K562 (cell line): Measurements from ENCODE around the gene MGA. TPM values are rescaled to one million over a fixed set of nuclear protein-coding genes. Genes with fewer than 3 reads are reported as not detected.

Experiments used
- ATAC-seq: fragments of 200-7000 bp; cut with Tn5 transposase; 3 replicates; pipeline ENCODE4 v1.9.1; 2020; ENCODE audit warnings: moderate library complexity
- BruUV-seq: library from RNA; stranded (reverse); fragments of 400-500 nt; replicated peaks from 2 replicates; lab custom pipeline; 2021; lab: Mats Ljungman, UMichigan
- CTCF ChIA-PET: fragments of 300-600 bp; formaldehyde crosslinking; extraction: SDS; loops from one replicate; lab custom pipeline; 2021; ENCODE audit warnings: low intra/inter-chr PET ratio; lab: Yijun Ruan, JAX
- POLR2A ChIA-PET: fragments of 300-600, 350-650 bp; sonication (Branson Sonifier 250); formaldehyde crosslinking; extraction: SDS; loops from one replicate; lab custom pipeline; 2021; ENCODE audit warnings: antibody characterized with exemption, inconsistent platforms; lab: Yijun Ruan, JAX
- DNase-seq, 4 experiments: peaks; one replicate each; pipeline versions ENCODE4 v3.0.0 to v3.0.0-alpha.2; 2011 to 2018; ENCODE audit warnings: low spot score in 3 of 4, mixed read lengths in 3 of 4; ENCODE audit errors: extremely low read depth in 1 of 4
- FAIRE-seq: peaks from 2 replicates; lab custom pipeline; 2011; peaks lifted over from hg19 to GRCh38; lab: Jason Lieb, UNC
- H2AFZ ChIP-seq: 2 replicates; pipeline ENCODE4 v1.6.0; 2011; ENCODE audit warnings: low read depth, low read length, control low read depth, inconsistent platforms
- H3K27ac ChIP-seq: fragments of 200-600 bp; 3 replicates; pipeline ENCODE4 v1.8.0; 2011; ENCODE audit warnings: low read depth, mild to moderate bottlenecking, control low read depth, inconsistent platforms, low read length, moderate library complexity, mixed read lengths; ENCODE audit errors: extremely low read depth
- H3K27me3 ChIP-seq, 2 experiments: fragments of 300-600 bp in 1 of 2; 2 replicates in 1 of 2; 3 replicates in 1 of 2; pipeline versions ENCODE4 v1.6.0 to v1.8.0; 2011; ENCODE audit warnings: inconsistent platforms in 2 of 2, low read length in 2 of 2, mild to moderate bottlenecking in 1 of 2, mixed read lengths in 1 of 2, moderate library complexity in 1 of 2; ENCODE audit not compliant: control insufficient read depth in 2 of 2, insufficient read depth in 2 of 2
- H3K36me3 ChIP-seq: fragments of 300-600 bp; 3 replicates; pipeline ENCODE4 v1.8.0; 2011; ENCODE audit warnings: mild to moderate bottlenecking, low read length, inconsistent platforms; ENCODE audit not compliant: control insufficient read depth, insufficient read depth
- H3K4me1 ChIP-seq, 2 experiments: fragments of 200-600 bp in 1 of 2; replicated peaks in 1 of 2; 2 replicates in 1 of 2; 3 replicates in 1 of 2; pipeline versions ENCODE4 v1.5.1 to v1.8.0; 2011; ENCODE audit warnings: inconsistent platforms in 2 of 2, low read length in 2 of 2, mild to moderate bottlenecking in 1 of 2, mixed read lengths in 1 of 2, moderate library complexity in 1 of 2; ENCODE audit not compliant: control insufficient read depth in 2 of 2, insufficient read depth in 2 of 2
- H3K4me2 ChIP-seq: 2 replicates; pipeline ENCODE4 v1.6.1; 2011; ENCODE audit warnings: low read length, control low read depth, inconsistent platforms, mixed read lengths; ENCODE audit not compliant: insufficient read depth
- H3K4me3 ChIP-seq: fragments of 200-600 bp; sonication (generic), shearing (Covaris generic); 2 replicates; pipeline ENCODE4 v1.5.1; 2016; ENCODE audit warnings: control low read depth, inconsistent platforms
- H3K79me2 ChIP-seq: fragments of 200-600 bp; 3 replicates; pipeline ENCODE4 v1.8.0; 2011; ENCODE audit warnings: low read length, inconsistent platforms; ENCODE audit not compliant: control insufficient read depth, insufficient read depth
- H3K9ac ChIP-seq, 2 experiments: 2 replicates each; pipeline versions ENCODE4 v1.6.0 to v1.6.1; 2011; ENCODE audit warnings: low read depth in 2 of 2, low read length in 2 of 2, control low read depth in 1 of 2, inconsistent platforms in 1 of 2, mild to moderate bottlenecking in 1 of 2, mixed read lengths in 1 of 2; ENCODE audit not compliant: insufficient read depth in 1 of 2
- H3K9me1 ChIP-seq: one replicate; pipeline ENCODE4 v1.6.0; 2011; ENCODE audit warnings: inconsistent platforms, mild to moderate bottlenecking, low read length, moderate library complexity; ENCODE audit not compliant: control insufficient read depth, insufficient read depth
- H3K9me3 ChIP-seq: replicated peaks from 2 replicates; pipeline ENCODE4 v1.5.1; 2011; ENCODE audit warnings: low read depth, low read length, inconsistent platforms; ENCODE audit not compliant: control insufficient read depth, insufficient read depth
- H4K20me1 ChIP-seq: replicated peaks from 2 replicates; pipeline ENCODE4 v1.6.1; 2011; ENCODE audit warnings: low read length, inconsistent platforms, mixed read lengths; ENCODE audit not compliant: control insufficient read depth, insufficient read depth
- AFF4 ChIP-seq: sonication (generic); formaldehyde crosslinking; IDR thresholded peaks from 2 replicates; pipeline ENCODE4 v1.8.0; 2023; ENCODE audit warnings: mild to moderate bottlenecking, missing genetic modification reagents
- ATF1 ChIP-seq, 2 experiments: fragments of 450-650 bp in 1 of 2; IDR thresholded peaks; 2 replicates each; pipeline ENCODE4 v1.6.1; 2016; ENCODE audit warnings: missing compliant biosample characterization in 1 of 2, missing genetic modification characterization in 1 of 2
- ZBTB8A ChIP-seq: fragments of 450-650 bp; IDR thresholded peaks from 2 replicates; pipeline ENCODE4 v1.6.1; 2018; ENCODE audit warnings: mild to moderate bottlenecking, moderate library complexity; ENCODE audit not compliant: partially characterized antibody
- ZFPM2 ChIP-seq: fragments of 250-450 bp; sonication (Bioruptor Pico); IDR thresholded peaks from 2 replicates; pipeline ENCODE4 v1.5.1; 2022; ENCODE audit warnings: mild to moderate bottlenecking
- in situ Hi-C: fragments of 300-500 bp; cut with MboI; formaldehyde crosslinking; loops from 4 replicates; pipeline ENCODE4 v1.15.0; 2018; ENCODE audit warnings: inconsistent platforms, mixed read lengths
- intact Hi-C: fragments of 100-400 bp; cut with micrococcal nuclease; formaldehyde crosslinking; loops from 2 replicates; pipeline ENCODE4 v1.14.2; 2022
- polyA plus RNA-seq, 8 experiments: library from polyadenylated mRNA; depleted of rRNA in 4 of 8; stranded (reverse) in 5 of 8; unstranded in 3 of 8; fragments of >200 nt; fragmentation: Nextera tagmentation in 2 of 8; fragmentation: Illumina TruSeq in 1 of 8; extraction: Ambion mirVana in 2 of 8; extraction: Trizol in 1 of 8; gene quantifications; 2 replicates each; pipeline versions ENCODE4 v1.2.1 to v1.2.3, GENCODE V29; 2011 to 2014; ENCODE audit warnings: inconsistent platforms in 1 of 8, missing spikeins in 1 of 8
- total RNA-seq, 7 experiments: library from RNA; depleted of rRNA in 6 of 7; stranded (reverse); fragments of >200 nt in 6 of 7; fragmentation: Illumina TruSeq in 2 of 7; extraction: Trizol in 2 of 7; gene quantifications; 2 replicates each; pipeline versions ENCODE4 v1.2.1 to v1.2.3, GENCODE V29; 2011 to 2021; ENCODE audit warnings: low replicate concordance in 1 of 7

Gene MGA
- total and polyA plus RNA-seq, 9 of the 15 experiments (the other 6 are each of a cell fraction or from before 2014, with no cell fraction given): 4.7 to 56.1 (median 21.1) TPM

GRCh38 chr15:41716864-41717263, 56.7 kb downstream of the MGA start:
- Histone ChIP-seq H3K4me3 (no peak overlapping the region), H3K36me3 (peaks cover 35% of the 10 kb centered on the region; the same call in 2 of the 3 replicates), H4K20me1 (no peaks in the 10 kb centered on the region), H3K4me1 (no peaks in the 10 kb centered on the region), H3K9me1 (no peaks in the 10 kb centered on the region), H3K9ac (no peak overlapping the region), H3K27ac (no peak overlapping the region), H3K9me3 (no peaks in the 10 kb centered on the region), H3K4me2 (no peak overlapping the region), H3K27me3 (no peaks in the 10 kb centered on the region), H2AFZ (no peak overlapping the region), H3K79me2 (no peaks in the 10 kb centered on the region)
- ChIA-PET CTCF (no interaction called here), POLR2A (interaction anchor here (0.6 kb wide), 1 partner anchor 12 kb away, joined by 4 read pairs; no protein-coding TSS in a partner anchor)
- ATAC-seq (no peak), DNase-seq (no peak), FAIRE-seq (no peak)
- no TSS peak for BruUV-seq
- intact Hi-C loops (no loop called here), in situ Hi-C loops (no loop called here)
- no peak for TF ChIP-seq ZFPM2 (CRISPR knock-in tag)
- no peak for TF ChIP-seq ATF1 (CRISPR knock-in tag; IDR thresholded peaks at IDR 0.05)
- no peak for TF ChIP-seq ATF1 (tag; IDR thresholded peaks at IDR 0.05)
- TF ChIP-seq AFF4 (CRISPR knock-in tag): no peak
- TF ChIP-seq ZBTB8A: no peak
